ENCODE measurements around the gene RBM28.

RBM28 gene, protein sequence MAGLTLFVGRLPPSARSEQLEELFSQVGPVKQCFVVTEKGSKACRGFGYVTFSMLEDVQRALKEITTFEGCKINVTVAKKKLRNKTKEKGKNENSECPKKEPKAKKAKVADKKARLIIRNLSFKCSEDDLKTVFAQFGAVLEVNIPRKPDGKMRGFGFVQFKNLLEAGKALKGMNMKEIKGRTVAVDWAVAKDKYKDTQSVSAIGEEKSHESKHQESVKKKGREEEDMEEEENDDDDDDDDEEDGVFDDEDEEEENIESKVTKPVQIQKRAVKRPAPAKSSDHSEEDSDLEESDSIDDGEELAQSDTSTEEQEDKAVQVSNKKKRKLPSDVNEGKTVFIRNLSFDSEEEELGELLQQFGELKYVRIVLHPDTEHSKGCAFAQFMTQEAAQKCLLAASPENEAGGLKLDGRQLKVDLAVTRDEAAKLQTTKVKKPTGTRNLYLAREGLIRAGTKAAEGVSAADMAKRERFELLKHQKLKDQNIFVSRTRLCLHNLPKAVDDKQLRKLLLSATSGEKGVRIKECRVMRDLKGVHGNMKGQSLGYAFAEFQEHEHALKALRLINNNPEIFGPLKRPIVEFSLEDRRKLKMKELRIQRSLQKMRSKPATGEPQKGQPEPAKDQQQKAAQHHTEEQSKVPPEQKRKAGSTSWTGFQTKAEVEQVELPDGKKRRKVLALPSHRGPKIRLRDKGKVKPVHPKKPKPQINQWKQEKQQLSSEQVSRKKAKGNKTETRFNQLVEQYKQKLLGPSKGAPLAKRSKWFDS

DNA sequence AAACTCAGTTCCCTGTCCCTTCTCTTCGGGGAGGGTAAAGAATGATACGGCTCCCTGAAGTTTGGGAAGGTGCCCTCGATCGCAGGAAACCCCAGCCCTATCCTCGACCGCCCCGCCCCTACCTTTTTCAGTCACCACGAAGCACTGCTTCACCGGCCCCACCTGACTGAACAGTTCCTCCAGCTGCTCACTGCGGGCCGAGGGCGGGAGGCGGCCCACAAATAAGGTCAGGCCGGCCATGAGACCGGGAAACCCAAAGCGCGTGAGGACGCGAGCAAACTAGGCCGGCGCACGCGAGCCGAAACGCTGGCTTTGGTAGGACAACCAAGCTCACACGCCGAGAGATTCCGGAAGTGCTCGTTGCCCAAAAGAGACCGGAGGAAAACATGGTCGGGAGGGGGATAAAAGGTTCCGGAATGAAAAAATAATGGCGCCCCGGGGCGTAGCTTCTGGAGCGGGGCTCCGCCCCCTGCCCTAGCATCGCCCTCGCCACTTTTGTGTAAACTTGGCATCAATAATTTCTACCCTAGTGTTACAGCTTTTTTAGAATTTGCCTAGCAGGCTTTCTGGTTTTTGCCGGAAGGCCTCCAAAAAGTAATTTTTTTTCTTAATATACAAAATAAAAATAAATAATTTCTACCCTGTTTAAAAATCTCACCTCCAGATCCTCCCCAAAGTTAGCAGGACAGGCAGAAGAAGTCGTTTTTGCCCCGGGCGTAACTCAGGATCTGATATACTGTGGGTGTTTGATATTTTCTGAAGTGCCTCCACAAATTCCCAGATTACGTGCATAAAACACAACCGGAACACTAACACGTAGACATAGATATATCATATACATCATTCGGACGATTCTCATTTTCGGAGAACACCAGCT, at the start of gene RBM28:
TSS of gene RBM28 (minus strand) at position 355 of the 877 bp plus-strand sequence. CDS start at position 240, 115 bp downstream.
- peak; percentile 70 to 78 (median 71) for DNase-seq (ENCODE audit: low read depth in 3 of 3)

- no peak for DNase-seq (ENCODE audit: low read depth in 3 of 3)
Measured at GRCh38 chr7:128392446-128393327, 49.0 kb upstream of the RBM28 start.

- DNase-seq (ENCODE audit: low read depth in 3 of 3) = no peak
Measured at GRCh38 chr7:128391805-128392204, 48.1 kb upstream of the RBM28 start.

DNA sequence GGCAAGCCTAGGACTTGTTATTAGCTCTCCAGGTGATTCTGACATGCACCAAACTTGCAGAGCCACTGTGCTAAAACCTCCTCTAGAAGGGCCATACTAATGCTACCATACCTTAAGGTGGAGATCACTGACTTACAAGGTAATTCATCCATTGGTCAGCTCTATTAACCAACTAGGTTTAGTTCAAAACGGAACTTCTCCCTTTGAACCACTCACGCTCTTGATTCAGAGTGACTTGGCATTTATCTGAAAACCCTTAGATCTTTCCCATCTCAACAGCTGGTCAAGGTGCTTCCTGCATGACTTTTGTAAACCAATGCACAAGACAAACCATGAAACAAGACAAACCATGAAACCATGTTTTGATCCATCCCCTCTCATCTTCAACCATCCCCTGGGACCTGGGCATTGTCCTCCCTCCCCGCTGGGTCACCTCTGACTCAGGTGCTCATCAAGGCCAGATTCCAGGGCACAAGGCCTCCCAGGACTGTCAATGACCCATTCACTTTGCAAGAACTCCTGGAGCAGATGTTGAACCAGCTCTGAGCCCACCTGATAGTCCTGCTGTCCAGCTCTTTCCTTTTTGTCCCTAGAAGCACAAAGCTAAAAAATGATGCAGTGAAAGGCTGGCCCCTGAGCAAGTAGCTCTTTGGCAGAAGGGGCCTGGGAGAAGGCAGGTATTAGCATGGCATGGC, 47.3 kb upstream of the RBM28 start:
- DNase-seq (ENCODE audit: low read depth in 3 of 3) = no peak

- no peak for DNase-seq (ENCODE audit: low read depth in 3 of 3)
Measured at GRCh38 chr7:128389618-128390329, 46.1 kb upstream of the RBM28 start.

DNA sequence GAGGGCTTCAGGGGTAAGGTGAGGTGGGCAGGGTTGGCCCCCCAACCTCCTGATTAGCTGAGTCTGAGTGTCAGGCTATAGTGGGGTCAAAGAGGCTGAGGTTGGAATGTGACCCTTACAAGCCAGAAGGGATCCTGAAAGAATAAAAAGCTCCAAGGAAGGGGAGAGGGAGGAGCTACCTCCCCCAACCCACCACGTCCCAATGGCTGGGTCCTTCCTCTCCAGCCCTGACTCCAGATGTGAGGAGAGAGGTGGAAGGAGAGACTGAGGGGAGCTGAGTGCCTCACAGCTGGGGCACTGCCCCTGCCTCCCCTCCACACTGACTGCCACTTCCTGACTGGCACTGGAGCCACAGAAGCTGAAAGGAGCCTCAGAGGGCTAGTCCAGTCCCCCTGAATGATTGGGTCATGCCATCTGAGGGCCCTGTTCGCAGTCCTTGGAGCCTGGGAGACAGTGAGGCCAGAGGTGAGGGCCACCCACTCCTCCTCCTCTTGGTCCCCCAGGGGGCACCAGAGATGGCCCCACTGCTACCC, 45.4 kb upstream of the RBM28 start:
- no peak for DNase-seq (ENCODE audit: low read depth in 3 of 3)

GRCh38 chr7:128388145-128388485, 44.4 kb upstream of the RBM28 start:
- DNase-seq (ENCODE audit: low read depth in 3 of 3) = no peak

DNA sequence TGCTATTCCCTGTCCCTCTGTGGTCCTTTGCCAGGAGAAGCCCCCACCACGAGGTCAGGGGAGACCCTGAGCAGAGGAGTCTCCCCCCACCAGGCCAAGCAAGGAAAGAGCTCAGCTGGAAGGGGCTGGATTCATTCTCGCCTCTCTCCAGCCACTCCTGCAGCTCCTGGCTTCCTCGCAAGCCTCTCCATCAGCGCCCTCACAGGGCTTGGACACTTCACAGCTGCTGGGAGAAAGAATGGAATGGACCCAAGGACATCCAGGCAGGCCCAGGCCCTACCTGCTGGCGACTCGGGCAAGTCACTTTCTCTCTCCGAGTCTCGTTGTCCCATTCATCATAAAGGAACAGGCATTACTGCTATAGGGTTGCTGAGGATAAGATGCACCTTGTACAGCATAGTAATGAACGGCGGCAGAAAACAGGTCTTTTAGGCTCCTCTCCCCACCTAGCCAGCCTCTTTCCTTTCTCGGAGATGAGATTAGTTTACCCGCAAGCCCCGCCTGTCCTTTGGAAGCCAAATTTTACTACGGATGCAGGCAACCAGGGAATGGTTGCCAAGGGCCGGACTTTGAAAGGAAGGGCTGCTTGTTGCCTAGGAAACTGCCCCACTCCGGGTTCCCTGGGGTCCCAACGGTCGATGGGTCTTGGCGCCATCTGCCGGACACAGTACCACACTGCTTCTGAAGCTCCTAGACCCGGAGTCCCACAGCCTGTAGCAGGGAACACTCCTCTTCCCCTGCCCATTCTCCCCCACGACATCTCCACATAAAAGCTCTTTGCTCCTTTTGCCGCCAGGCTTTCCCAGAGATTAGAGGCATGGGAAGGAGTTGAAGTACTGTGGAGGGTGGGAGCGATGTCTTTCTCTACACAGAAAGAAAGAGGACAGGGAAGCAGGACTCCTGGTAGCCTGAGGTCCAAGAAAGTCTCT, 43.8 kb upstream of the RBM28 start:
- DNase-seq (ENCODE audit: low read depth in 3 of 3) = peak; percentile 47 to 63 (median 49)

DNA sequence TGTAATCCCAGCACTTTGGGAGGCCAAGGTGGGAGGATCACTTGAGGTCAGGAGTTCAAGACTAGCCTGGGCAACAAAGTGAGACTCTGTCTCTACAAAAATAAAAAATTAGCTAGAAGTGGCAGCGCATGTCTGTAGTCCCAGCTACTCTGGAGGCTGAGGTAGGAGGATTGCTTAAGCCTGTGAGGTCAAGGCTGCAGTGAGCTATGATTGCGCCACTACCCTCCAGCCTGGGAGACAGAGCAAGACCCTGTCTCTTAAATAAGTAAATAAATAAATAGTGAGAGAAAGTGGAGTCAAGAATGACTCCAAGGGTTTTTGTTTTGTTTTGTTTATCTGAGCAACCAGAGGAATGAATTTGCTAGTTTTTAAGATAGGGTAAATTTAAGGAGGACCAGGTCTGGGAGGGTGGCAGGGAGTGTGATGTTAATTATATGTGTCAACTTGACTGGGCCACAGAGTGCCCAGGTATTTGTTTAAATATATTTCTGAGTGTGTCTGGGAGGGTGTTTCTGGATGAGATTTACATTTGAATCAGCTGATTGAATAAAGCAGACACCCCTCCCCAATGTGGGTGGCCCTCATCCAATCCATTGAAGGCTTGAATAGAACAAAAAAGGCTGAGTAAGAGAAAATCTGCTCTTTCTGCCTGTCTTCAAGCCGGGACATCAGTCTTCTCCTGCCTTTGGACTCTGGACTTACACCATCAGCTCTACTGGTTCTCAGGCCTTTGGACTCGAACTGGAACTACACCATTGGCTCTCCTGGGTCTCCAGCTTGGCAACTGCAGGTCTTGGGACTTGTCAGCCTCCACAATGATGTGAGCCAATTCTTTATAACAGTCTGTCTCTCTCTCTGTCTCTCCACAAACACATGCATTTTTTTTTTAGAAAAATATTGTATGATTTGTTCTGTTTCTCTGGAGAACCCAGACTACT, 42.5 kb upstream of the RBM28 start:
- DNase-seq (ENCODE audit: low read depth in 3 of 3) = no peak

- DNase-seq (ENCODE audit: low read depth in 3 of 3) = no peak
Measured at GRCh38 chr7:128384726-128385125, 41.0 kb upstream of the RBM28 start.

GRCh38 chr7:128383776-128384175, 40.1 kb upstream of the RBM28 start:
- DNase-seq (ENCODE audit: low read depth in 3 of 3) = no peak

DNA sequence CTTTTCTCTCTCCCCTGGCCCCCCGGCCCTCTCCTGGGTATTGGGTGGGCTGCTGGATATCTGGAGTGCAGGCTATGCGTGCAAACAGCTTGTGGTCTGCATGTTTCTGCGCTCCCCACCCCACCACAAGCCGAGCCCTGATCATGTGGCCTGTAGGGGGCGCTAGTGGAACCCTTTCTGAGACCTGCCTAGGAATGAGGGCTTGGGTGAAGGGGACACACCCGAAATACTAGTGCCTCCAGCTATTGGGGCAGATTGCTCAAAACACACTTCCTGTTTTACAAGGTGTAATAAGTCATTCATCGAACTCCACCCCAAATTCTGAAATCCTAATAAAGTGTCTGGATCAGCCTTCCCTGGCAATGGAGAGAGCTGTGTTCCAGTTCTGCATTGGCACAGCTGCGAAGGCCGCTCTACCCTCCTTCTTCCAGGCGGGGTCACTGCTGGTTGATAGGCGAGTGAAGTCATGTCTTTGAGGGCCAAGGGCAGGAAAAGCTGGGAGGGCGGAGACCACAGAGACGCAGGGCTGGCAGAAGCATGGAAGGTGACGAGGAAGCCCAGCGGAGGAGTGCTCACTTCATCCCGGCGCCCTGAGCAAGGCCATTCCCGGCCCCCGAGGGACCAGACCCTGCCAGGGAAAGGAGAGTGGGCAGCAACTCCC, 37.6 kb upstream of the RBM28 start:
- peak in 1 of 3 donors; percentile 43 for DNase-seq (ENCODE audit: low read depth in 3 of 3)

- DNase-seq (ENCODE audit: low read depth in 3 of 3) = no peak
Measured at GRCh38 chr7:128380483-128381106, 36.9 kb upstream of the RBM28 start.

DNA sequence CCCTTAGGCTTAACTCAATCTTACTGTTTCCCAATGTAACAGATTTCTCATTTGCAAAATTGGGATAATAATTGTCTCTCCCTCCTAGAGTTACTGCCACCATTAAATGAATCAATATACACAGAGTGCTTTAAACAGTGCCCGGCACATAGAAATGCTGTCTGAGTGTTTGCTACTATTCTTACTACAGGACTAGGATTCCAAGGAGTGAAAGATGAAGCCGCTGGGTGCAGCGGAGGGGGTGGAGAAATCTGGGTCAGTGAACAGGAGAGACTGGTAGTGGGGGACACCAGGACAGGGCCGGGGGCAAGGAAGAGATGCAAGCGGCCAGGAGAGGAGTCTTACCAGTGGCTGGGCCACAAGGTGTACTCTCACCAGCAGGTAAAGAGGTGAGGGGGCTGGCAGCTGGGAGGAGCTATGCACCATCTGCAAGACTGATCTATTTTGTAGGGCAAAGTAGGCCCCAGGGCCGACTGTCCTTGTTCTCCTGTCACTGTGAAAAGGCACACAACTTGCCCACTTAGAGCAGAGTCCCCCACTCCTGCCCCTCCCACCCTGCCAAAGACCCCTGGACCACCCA, 36.3 kb upstream of the RBM28 start:
- no peak for DNase-seq (ENCODE audit: low read depth in 3 of 3)

GRCh38 chr7:128378637-128379036, 34.9 kb upstream of the RBM28 start:
- DNase-seq (ENCODE audit: low read depth in 3 of 3) = no peak

DNA sequence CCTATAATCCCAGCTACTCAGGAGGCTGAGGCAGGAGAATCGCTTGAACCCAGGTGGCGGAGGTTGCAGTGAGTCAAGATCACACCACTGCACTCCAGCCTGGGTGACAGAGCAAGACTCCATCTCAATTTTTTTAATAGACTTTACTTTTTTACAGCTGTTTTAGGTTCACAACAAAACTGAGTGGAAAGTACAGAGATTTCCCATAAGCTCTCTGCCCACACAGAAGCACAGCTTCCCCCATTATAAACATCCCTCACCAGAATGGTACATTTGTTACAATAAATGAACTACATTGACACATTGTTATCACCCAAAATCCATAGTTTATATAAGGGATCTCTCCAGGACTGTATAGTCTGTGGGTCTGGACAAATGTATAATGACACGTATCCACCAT, 32.4 kb upstream of the RBM28 start:
- no peak for DNase-seq (ENCODE audit: low read depth in 3 of 3)

All from stimulated activated CD4-positive, alpha-beta T cell treated with anti-CD3 and anti-CD28 coated beads, TNF-alpha, amount 100 ng/mL, for 48 hours (primary cell).